Measurements from ENCODE around the gene PKD2. TPM values are rescaled to one million over a fixed set of nuclear protein-coding genes. Genes with fewer than 3 reads are reported as not detected.

Gene PKD2
- 79.9 and 88.5 TPM in 2 replicates for total RNA-seq

DNA sequence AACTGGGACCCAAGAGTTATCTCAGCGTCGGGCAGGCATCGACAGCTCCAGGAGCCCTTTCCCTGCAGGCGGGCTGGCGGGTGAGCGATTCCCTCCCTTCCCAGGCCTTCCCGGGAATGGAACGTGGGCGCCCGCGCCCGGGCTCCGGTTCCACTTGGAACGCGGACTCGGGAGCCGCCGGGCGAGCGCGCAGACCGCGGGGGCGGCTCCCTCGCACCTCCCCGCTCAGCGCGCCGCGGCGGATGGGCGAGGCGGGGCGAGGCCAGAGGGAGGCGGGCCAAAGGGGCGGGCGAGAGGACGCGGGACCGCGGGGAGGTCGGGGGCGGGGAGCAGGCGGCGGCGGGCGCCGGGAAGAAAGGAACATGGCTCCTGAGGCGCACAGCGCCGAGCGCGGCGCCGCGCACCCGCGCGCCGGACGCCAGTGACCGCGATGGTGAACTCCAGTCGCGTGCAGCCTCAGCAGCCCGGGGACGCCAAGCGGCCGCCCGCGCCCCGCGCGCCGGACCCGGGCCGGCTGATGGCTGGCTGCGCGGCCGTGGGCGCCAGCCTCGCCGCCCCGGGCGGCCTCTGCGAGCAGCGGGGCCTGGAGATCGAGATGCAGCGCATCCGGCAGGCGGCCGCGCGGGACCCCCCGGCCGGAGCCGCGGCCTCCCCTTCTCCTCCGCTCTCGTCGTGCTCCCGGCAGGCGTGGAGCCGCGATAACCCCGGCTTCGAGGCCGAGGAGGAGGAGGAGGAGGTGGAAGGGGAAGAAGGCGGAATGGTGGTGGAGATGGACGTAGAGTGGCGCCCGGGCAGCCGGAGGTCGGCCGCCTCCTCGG, at the start of gene PKD2:
PKD2 (plus strand) TSS at position 332 of the 818 bp plus-strand sequence; CDS start at position 431, 99 bp downstream.

DNA sequence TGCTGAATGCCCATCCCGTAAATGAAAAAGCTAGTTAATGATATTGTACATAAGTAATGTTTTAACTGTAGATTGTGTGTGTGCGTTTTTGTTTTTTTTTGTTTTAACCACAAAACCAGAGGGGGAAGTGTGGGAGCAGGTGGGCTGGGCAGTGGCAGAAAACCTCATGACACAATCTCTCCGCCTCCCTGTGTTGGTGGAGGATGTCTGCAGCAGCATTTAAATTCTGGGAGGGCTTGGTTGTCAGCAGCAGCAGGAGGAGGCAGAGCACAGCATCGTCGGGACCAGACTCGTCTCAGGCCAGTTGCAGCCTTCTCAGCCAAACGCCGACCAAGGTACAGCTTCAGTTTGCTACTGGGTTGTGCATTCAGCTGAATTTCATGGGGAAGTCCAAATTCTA, 32.0 kb upstream of the PKD2 start, which contains the start of gene SPP1:
SPP1 (plus strand) TSS at position 249 of the 400 bp plus-strand sequence. CDS start 1,182 bp downstream, outside the sequence.

Other genes starting within 250 kb of the PKD2 start
- gene IBSP, start 208.1 kb upstream of the PKD2 start, total RNA-seq, result not detected in 2 replicates
- gene MEPE, start 174.7 kb upstream of the PKD2 start, total RNA-seq, result not detected in 2 replicates
- 3.3 and 6.9 TPM in 2 replicates for gene SPP1, start 31.9 kb upstream of the PKD2 start, total RNA-seq
- 0.89 and 1.8 TPM in 2 replicates for gene ABCG2, start 151.0 kb downstream of the PKD2 start, total RNA-seq